HepG2 (cell line): ENCODE results near the gene TNNI3. TPM values are rescaled to one million over a fixed set of nuclear protein-coding genes. Genes with fewer than 3 reads are reported as not detected.
"Not testable (repeated sequence)": the region's sequence is repeated elsewhere in the genome, so short reads cannot be mapped to it uniquely, and the experiment has no call there.

Experiments used
- ATAC-seq: fragments of 200-7000 bp; cut with Tn5 transposase; 3 replicates; pipeline ENCODE4 v1.9.1; 2020; ENCODE audit warnings: mild to moderate bottlenecking, moderate library complexity
- BruUV-seq: library from RNA; stranded (reverse); fragments of 400-500 nt; replicated peaks from 2 replicates; lab custom pipeline; 2021; lab: Mats Ljungman, UMichigan
- CTCF ChIA-PET: fragments of 300-600 bp; formaldehyde crosslinking; extraction: SDS; loops from one replicate; lab custom pipeline; 2021; ENCODE audit warnings: low total read pairs, inconsistent platforms, low intra/inter-chr PET ratio; lab: Yijun Ruan, JAX
- POLR2A ChIA-PET: fragments of 350-600 bp; sonication (Branson Sonifier 250); formaldehyde crosslinking; loops from one replicate; lab custom pipeline; 2020; ENCODE audit warnings: antibody characterized with exemption, inconsistent platforms; lab: Yijun Ruan, JAX
- DNase-seq: peaks from one replicate; pipeline ENCODE4 v3.0.0-alpha.2; 2015; ENCODE audit warnings: low spot score
- FAIRE-seq: peaks from 3 replicates; lab custom pipeline; 2011; peaks lifted over from hg19 to GRCh38; lab: Jason Lieb, UNC
- H2AFZ ChIP-seq: one replicate; pipeline ENCODE4 v1.6.1; 2011; ENCODE audit warnings: low read length, inconsistent platforms
- H3K27ac ChIP-seq: fragments of 300-600 bp; 3 replicates; pipeline ENCODE4 v1.8.0; 2011; ENCODE audit warnings: mixed run types, mild to moderate bottlenecking, mixed read lengths, low read length, inconsistent platforms; ENCODE audit not compliant: insufficient read depth; ENCODE audit errors: extremely low read length
- H3K27me3 ChIP-seq, 2 experiments: fragments of 200-600 bp in 1 of 2; 2 replicates in 1 of 2; 3 replicates in 1 of 2; pipeline versions ENCODE4 v1.6.0 to v1.8.0; 2011; ENCODE audit warnings: low read length in 2 of 2, mild to moderate bottlenecking in 2 of 2, moderate library complexity in 2 of 2, inconsistent platforms in 1 of 2; ENCODE audit not compliant: insufficient read depth in 2 of 2, control insufficient read depth in 1 of 2
- H3K36me3 ChIP-seq, 2 experiments: fragments of 200-600 bp in 1 of 2; replicated peaks in 1 of 2; 2 replicates in 1 of 2; 3 replicates in 1 of 2; pipeline versions ENCODE4 v1.5.1 to v1.8.0; 2011; ENCODE audit warnings: low read length in 2 of 2, inconsistent platforms in 1 of 2; ENCODE audit not compliant: insufficient read depth in 2 of 2, control insufficient read depth in 1 of 2
- H3K4me1 ChIP-seq: 2 replicates; pipeline ENCODE4 v1.5.1; 2012; ENCODE audit warnings: low read length, inconsistent platforms; ENCODE audit not compliant: insufficient read depth
- H3K4me2 ChIP-seq: 2 replicates; pipeline ENCODE4 v1.6.0; 2011; ENCODE audit warnings: low read depth, low read length, inconsistent platforms
- H3K4me3 ChIP-seq, 3 experiments: fragments of 200-600 bp in 1 of 3; sonication (generic), shearing (Covaris generic) in 1 of 3; replicated peaks in 1 of 3; 2 replicates each; pipeline ENCODE4 v1.5.1; 2011 to 2016; ENCODE audit warnings: low read length in 3 of 3, inconsistent platforms in 2 of 3, low read depth in 2 of 3, mild to moderate bottlenecking in 2 of 3, control low read depth in 1 of 3, mixed read lengths in 1 of 3; ENCODE audit not compliant: insufficient read depth in 1 of 3
- H3K79me2 ChIP-seq: one replicate; pipeline ENCODE4 v1.6.1; 2011; ENCODE audit warnings: low read length, inconsistent platforms; ENCODE audit not compliant: insufficient read depth
- H3K9ac ChIP-seq: 2 replicates; pipeline ENCODE4 v1.6.0; 2011; ENCODE audit warnings: mild to moderate bottlenecking, low read depth, low read length, inconsistent platforms; ENCODE audit not compliant: insufficient read depth
- H3K9me3 ChIP-seq: 2 replicates; pipeline ENCODE4 v1.5.1; 2012; ENCODE audit warnings: mild to moderate bottlenecking, low read length
- H4K20me1 ChIP-seq: 2 replicates; pipeline ENCODE4 v1.6.0; 2011; ENCODE audit warnings: inconsistent platforms, mild to moderate bottlenecking, low read length, moderate library complexity; ENCODE audit not compliant: insufficient read depth
- MIXL1 ChIP-seq: IDR thresholded peaks from 2 replicates; pipeline ENCODE4 v1.6.1; 2016
- MTA1 ChIP-seq: sonication (generic); formaldehyde crosslinking; IDR thresholded peaks from 2 replicates; pipeline ENCODE4 v1.4.0; 2020; ENCODE audit warnings: missing genetic modification reagents, mild to moderate bottlenecking, borderline replicate concordance
- SP1 ChIP-seq, 2 experiments: fragments of 450-650 bp in 1 of 2; sonication (generic) in 1 of 2; formaldehyde crosslinking in 1 of 2; IDR thresholded peaks; 2 replicates each; pipeline versions ENCODE4 v1.4.0 to v1.6.1; 2016 to 2020; ENCODE audit warnings: missing genetic modification reagents in 1 of 2
- ZNF619 ChIP-seq: sonication (generic); formaldehyde crosslinking; IDR thresholded peaks from 2 replicates; pipeline ENCODE4 v1.4.0; 2020; ENCODE audit warnings: mild to moderate bottlenecking, missing genetic modification reagents
- ZNF790 ChIP-seq: sonication (generic); formaldehyde crosslinking; IDR thresholded peaks from 2 replicates; pipeline ENCODE4 v1.8.0; 2022; ENCODE audit warnings: missing genetic modification reagents, mild to moderate bottlenecking, borderline replicate concordance
- WGBS: methylation state at CpG from one replicate; pipeline ENCODE4 v1.1.6; 2017; ENCODE audit warnings: low lambda C conversion rate; 5-methylcytosine and 5-hydroxymethylcytosine counted together
- in situ Hi-C: cut with HindIII; loops from 2 replicates; pipeline ENCODE4 v1.10.0; 2017; ENCODE audit warnings: low pct_unique_long_range_greater_than_20kb; ENCODE audit not compliant: extremely low pct_ligation_motif_present
- intact Hi-C: fragments of 100-400 bp; cut with micrococcal nuclease; formaldehyde crosslinking; loops from one replicate; pipeline ENCODE4 v1.10.0; 2022; ENCODE audit not compliant: unreplicated experiment
- polyA plus RNA-seq, 8 experiments: library from polyadenylated mRNA; depleted of rRNA in 3 of 8; stranded (reverse) in 7 of 8; unstranded in 1 of 8; fragments of >200 nt; fragmentation: Illumina TruSeq in 4 of 8; extraction: Trizol in 4 of 8; gene quantifications; 2 replicates each; pipeline versions ENCODE4 v1.2.1 to v1.2.3, GENCODE V29; 2011 to 2016; ENCODE audit warnings: low read depth in 4 of 8, missing spikeins in 1 of 8, mixed read lengths in 1 of 8; ENCODE audit not compliant: insufficient read depth in 1 of 8
- total RNA-seq, 5 experiments: library from RNA; depleted of rRNA; stranded (reverse); fragments of >200 nt; fragmentation: Illumina TruSeq; extraction: Trizol; gene quantifications; 2 replicates each; pipeline ENCODE4 v1.2.3, GENCODE V29; 2016; ENCODE audit warnings: low read depth in 1 of 5
- TF ChIP-seq, protein P1 (sequence below), 2 experiments: sonication (generic) in 1 of 2; formaldehyde crosslinking in 1 of 2; IDR thresholded peaks; 2 replicates each; pipeline versions ENCODE4 v1.6.1 to v1.9.0; 2014 to 2022; ENCODE audit warnings: antibody characterized with exemption in 1 of 2, borderline replicate concordance in 1 of 2, inconsistent platforms in 1 of 2, low read depth in 1 of 2, missing genetic modification reagents in 1 of 2

Gene TNNI3
- total and polyA plus RNA-seq, 2 of the 13 experiments (the other 11 are each of a cell fraction or from before 2014, with no cell fraction given): 3.5 to 3.7 TPM

DNA sequence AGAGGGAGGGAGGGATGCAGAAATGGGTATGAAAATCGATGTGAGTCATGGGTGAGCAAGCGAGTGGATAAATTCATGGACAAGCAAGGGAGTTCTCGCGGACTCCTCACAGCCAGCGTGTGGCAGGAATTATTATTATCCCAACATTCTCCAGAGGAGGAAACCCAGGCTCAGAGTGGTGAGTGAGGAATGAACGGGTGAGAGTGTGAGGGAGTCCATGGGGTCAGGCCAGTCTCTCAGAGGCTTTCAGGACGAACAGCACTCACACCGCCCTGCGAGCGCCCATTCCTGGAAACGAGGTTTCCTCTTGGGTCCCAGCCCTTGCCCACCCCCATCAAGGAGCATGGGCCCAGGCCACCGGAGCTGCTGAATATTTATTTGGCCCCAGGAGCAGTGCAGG is 15.2 kb upstream of the TNNI3 start (continued):
- TF ChIP-seq MTA1 (no peak), MIXL1 (CRISPR knock-in tag) (no peak), ZNF619 (CRISPR knock-in tag) (no peak), SP1 (IDR thresholded peaks at IDR 0.05) (no peak), SP1 (CRISPR knock-in tag; IDR thresholded peaks at IDR 0.05) (no peak), ZNF790 (no peak)
- TF ChIP-seq, protein P1, sequence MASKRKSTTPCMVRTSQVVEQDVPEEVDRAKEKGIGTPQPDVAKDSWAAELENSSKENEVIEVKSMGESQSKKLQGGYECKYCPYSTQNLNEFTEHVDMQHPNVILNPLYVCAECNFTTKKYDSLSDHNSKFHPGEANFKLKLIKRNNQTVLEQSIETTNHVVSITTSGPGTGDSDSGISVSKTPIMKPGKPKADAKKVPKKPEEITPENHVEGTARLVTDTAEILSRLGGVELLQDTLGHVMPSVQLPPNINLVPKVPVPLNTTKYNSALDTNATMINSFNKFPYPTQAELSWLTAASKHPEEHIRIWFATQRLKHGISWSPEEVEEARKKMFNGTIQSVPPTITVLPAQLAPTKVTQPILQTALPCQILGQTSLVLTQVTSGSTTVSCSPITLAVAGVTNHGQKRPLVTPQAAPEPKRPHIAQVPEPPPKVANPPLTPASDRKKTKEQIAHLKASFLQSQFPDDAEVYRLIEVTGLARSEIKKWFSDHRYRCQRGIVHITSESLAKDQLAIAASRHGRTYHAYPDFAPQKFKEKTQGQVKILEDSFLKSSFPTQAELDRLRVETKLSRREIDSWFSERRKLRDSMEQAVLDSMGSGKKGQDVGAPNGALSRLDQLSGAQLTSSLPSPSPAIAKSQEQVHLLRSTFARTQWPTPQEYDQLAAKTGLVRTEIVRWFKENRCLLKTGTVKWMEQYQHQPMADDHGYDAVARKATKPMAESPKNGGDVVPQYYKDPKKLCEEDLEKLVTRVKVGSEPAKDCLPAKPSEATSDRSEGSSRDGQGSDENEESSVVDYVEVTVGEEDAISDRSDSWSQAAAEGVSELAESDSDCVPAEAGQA (IDR thresholded peaks at IDR 0.05; ENCODE audit: low read depth): no peak
- TF ChIP-seq, protein P1 (CRISPR knock-in tag; IDR thresholded peaks at IDR 0.05; ENCODE audit: borderline replicate concordance): no peak
- TF ChIP-seq, all 625 proteins: peak for 0

DNA sequence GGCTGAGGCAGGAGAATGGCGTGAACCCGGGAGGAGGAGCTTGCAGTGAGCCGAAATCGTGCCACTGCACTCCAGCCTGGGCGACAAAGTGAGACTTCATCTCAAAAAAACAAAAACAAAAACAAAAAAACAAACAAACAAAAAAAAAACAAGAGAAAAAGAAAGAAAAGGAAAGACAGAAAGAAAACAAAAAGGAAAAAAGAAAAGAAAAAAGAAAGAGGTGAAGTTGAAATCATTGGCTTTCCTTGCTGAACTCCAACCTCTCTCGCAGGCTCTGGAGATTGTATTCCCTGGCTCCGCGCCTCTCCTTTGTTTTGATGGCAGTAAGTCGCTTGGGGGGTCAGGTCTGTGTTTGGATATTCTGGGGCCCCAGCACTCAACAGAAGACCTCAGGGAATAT is 14.8 kb upstream of the TNNI3 start:
- H3K4me3 ChIP-seq, BruUV-seq, H3K27ac ChIP-seq, intact Hi-C loops, FAIRE-seq, H4K20me1 ChIP-seq, CTCF ChIA-PET, POLR2A ChIA-PET, H3K9ac ChIP-seq, ATAC-seq, H3K79me2 ChIP-seq, H3K9me3 ChIP-seq, DNase-seq, H3K36me3 ChIP-seq, H2AFZ ChIP-seq, in situ Hi-C loops, H3K4me2 ChIP-seq: not testable (repeated sequence)
- 48% methylated on average over 9 of the region's 9 CpGs for WGBS
- Histone ChIP-seq H3K4me1 (peaks cover 19% of the 10 kb centered on the region), H3K27me3 (peaks cover 3 to 39% of the 10 kb centered on the region in 2 experiments)
